Osteocyte (in vitro differentiated cells): ENCODE data around the gene CFAP61. TPM values are rescaled to one million over a fixed set of nuclear protein-coding genes. Genes with fewer than 3 reads are reported as not detected.

Source experiments
- DNase-seq: peaks from one replicate; pipeline ENCODE4 v3.0.0; 2021; ENCODE audit warnings: mixed read lengths; ENCODE audit not compliant: unreplicated experiment; ENCODE audit errors: extremely low spot score
- H3K27ac Mint-ChIP-seq: one replicate; pipeline ENCODE4 v1.8.0; 2021; ENCODE audit warnings: mild to moderate bottlenecking, mixed read lengths; ENCODE audit not compliant: unreplicated experiment
- H3K27me3 Mint-ChIP-seq: one replicate; pipeline ENCODE4 v1.8.0; 2021; ENCODE audit warnings: mixed read lengths; ENCODE audit not compliant: unreplicated experiment
- H3K36me3 Mint-ChIP-seq: one replicate; pipeline ENCODE4 v1.8.0; 2021; ENCODE audit warnings: mixed read lengths; ENCODE audit not compliant: unreplicated experiment
- H3K4me1 Mint-ChIP-seq: one replicate; pipeline ENCODE4 v1.8.0; 2021; ENCODE audit warnings: mixed read lengths; ENCODE audit not compliant: unreplicated experiment
- H3K4me3 Mint-ChIP-seq: one replicate; pipeline ENCODE4 v1.8.0; 2021; ENCODE audit warnings: mild to moderate bottlenecking, moderate library complexity, mixed read lengths; ENCODE audit not compliant: unreplicated experiment
- H3K9me3 Mint-ChIP-seq: one replicate; pipeline ENCODE4 v1.8.0; 2021; ENCODE audit warnings: mixed read lengths; ENCODE audit not compliant: unreplicated experiment
- CTCF ChIP-seq: fragments of 200-600 bp; sonication (generic); IDR thresholded peaks from 2 replicates; pipeline ENCODE4 v1.5.0; 2021; ENCODE audit warnings: antibody characterized with exemption, mild to moderate bottlenecking, moderate library complexity
- total RNA-seq: library from RNA; stranded (reverse); gene quantifications from 2 replicates; pipeline ENCODE4 v1.2.1, GENCODE V29; 2021

The CFAP61 gene
- total RNA-seq, 1 donor from 2014 or later, result not detected

GRCh38 chr20:20373091-20373571 lies 320.8 kb downstream of the CFAP61 start:
- TF ChIP-seq CTCF, result no peak
- no peak overlapping the region for H3K4me3 Mint-ChIP-seq
- H3K27ac Mint-ChIP-seq, result no peak overlapping the region
- H3K27me3 Mint-ChIP-seq, result peaks cover 64% of the 10 kb centered on the region
- peaks cover 4% of the 10 kb centered on the region for H3K4me1 Mint-ChIP-seq
- no peaks in the 10 kb centered on the region for H3K9me3 Mint-ChIP-seq
- no peaks in the 10 kb centered on the region for H3K36me3 Mint-ChIP-seq
- no peak for DNase-seq

- no peak overlapping the region for H3K27ac Mint-ChIP-seq
- H3K36me3 Mint-ChIP-seq, result no peaks in the 10 kb centered on the region
- no peaks in the 10 kb centered on the region for H3K4me1 Mint-ChIP-seq
- H3K4me3 Mint-ChIP-seq, result no peak overlapping the region
- no peak for DNase-seq
- peaks cover 11% of the 10 kb centered on the region for H3K9me3 Mint-ChIP-seq
- peaks cover 54% of the 10 kb centered on the region for H3K27me3 Mint-ChIP-seq
- no peak for TF ChIP-seq CTCF
These were observed 323.5 kb downstream of the CFAP61 start for GRCh38 chr20:20375862-20376261.

- Mint-ChIP-seq H3K4me3 (no peak overlapping the region), H3K4me1 (no peaks in the 10 kb centered on the region), H3K9me3 (no peaks in the 10 kb centered on the region), H3K27ac (no peak overlapping the region), H3K27me3 (peaks cover 17% of the 10 kb centered on the region), H3K36me3 (no peaks in the 10 kb centered on the region)
- no peak for TF ChIP-seq CTCF
- DNase-seq, result no peak
These were observed 333.9 kb downstream of the CFAP61 start for GRCh38 chr20:20386192-20386591.

- H3K27ac Mint-ChIP-seq, result no peak overlapping the region
- H3K27me3 Mint-ChIP-seq, result peaks cover 10% of the 10 kb centered on the region
- H3K4me1 Mint-ChIP-seq, result peaks cover 13% of the 10 kb centered on the region
- no peaks in the 10 kb centered on the region for H3K9me3 Mint-ChIP-seq
- no peak for TF ChIP-seq CTCF
- H3K4me3 Mint-ChIP-seq, result no peak overlapping the region
- DNase-seq, result no peak
- H3K36me3 Mint-ChIP-seq, result peaks cover 10% of the 10 kb centered on the region
These were observed 338.1 kb downstream of the CFAP61 start for GRCh38 chr20:20390393-20390792.

GRCh38 chr20:20391115-20391514 lies 338.8 kb downstream of the CFAP61 start:
- Mint-ChIP-seq H3K27me3 (peaks cover 6% of the 10 kb centered on the region), H3K9me3 (no peaks in the 10 kb centered on the region), H3K4me3 (no peak overlapping the region), H3K27ac (no peak overlapping the region), H3K4me1 (peaks cover 13% of the 10 kb centered on the region), H3K36me3 (peaks cover 10% of the 10 kb centered on the region)
- no peak for TF ChIP-seq CTCF
- no peak for DNase-seq
